Prostate gland (tissue), 2 donors: ENCODE measurements around the gene KXD1. TPM values are rescaled to one million over a fixed set of nuclear protein-coding genes. Genes with fewer than 3 reads are reported as not detected.

ENCODE experiments used
- DNase-seq: peaks from one replicate; pipeline ENCODE4 v3.0.0-alpha.2; 2019; ENCODE audit warnings: low spot score
- H3K27ac ChIP-seq, 2 donors: fragments of 200-600 bp; sonication (generic); 2 replicates each; pipeline ENCODE4 v1.5.1; 2017 to 2019
- H3K27me3 ChIP-seq: fragments of 200-600 bp; sonication (generic); replicated peaks from 2 replicates; pipeline ENCODE4 v1.5.1; 2019; ENCODE audit not compliant: insufficient read depth
- H3K36me3 ChIP-seq, 2 donors: fragments of 200-600 bp; sonication (generic); 1 replicate in 1 of 2; 2 replicates in 1 of 2; pipeline versions ENCODE4 v1.5.1 to v1.8.1; 2017 to 2019
- H3K4me1 ChIP-seq: fragments of 200-600 bp; sonication (generic); replicated peaks from 2 replicates; pipeline ENCODE4 v1.5.1; 2019
- H3K4me3 ChIP-seq, 2 donors: fragments of 200-600 bp; sonication (generic); 2 replicates each; pipeline ENCODE4 v1.5.1; 2017 to 2019
- H3K9me3 ChIP-seq: fragments of 200-600 bp; sonication (generic); 2 replicates; pipeline ENCODE4 v1.5.1; 2017
- CTCF ChIP-seq, 4 experiments: fragments of 200-600 bp in 2 of 4; fragments of 450-650 bp in 2 of 4; sonication (generic) in 2 of 4; IDR thresholded peaks; 1 replicate in 3 of 4; 2 replicates in 1 of 4; pipeline ENCODE4 v1.5.1; 2016 to 2019; ENCODE audit warnings: antibody characterized with exemption in 4 of 4, mild to moderate bottlenecking in 2 of 4, moderate library complexity in 2 of 4
- POLR2A ChIP-seq: fragments of 450-650 bp; IDR thresholded peaks from one replicate; pipeline ENCODE4 v1.6.1; 2016; ENCODE audit warnings: antibody characterized with exemption, mild to moderate bottlenecking
- POLR2AphosphoS5 ChIP-seq: sonication (generic); formaldehyde crosslinking; IDR thresholded peaks from one replicate; pipeline ENCODE4 v1.6.1; 2017; ENCODE audit warnings: antibody characterized with exemption
- WGBS: methylation state at CpG from one replicate; pipeline ENCODE4 v1.1.5; 2018; 5-methylcytosine and 5-hydroxymethylcytosine counted together
- intact Hi-C: fragments of 100-400 bp; cut with DNase I; formaldehyde crosslinking; loops from one replicate; pipeline ENCODE4 v1.14.2; 2022
- total RNA-seq, 2 donors: library from RNA; depleted of rRNA; stranded (reverse); fragments of >200 nt; gene quantifications; one replicate each; pipeline ENCODE4 v1.1.0, GENCODE V29; 2016

The KXD1 gene
- total RNA-seq, 2 donors from 2014 or later, result 115 to 130 TPM

GRCh38 chr19:18616023-18616422 lies 58.4 kb downstream of the KXD1 start:
- Histone ChIP-seq H3K4me3 (no peak overlapping the region), H3K9me3 (no peaks in the 10 kb centered on the region), H3K27me3 (peaks cover 19% of the 10 kb centered on the region), H3K36me3 (no peaks in the 10 kb centered on the region), H3K4me1 (peaks cover 8% of the 10 kb centered on the region), H3K27ac (no peak overlapping the region)
- no peak for DNase-seq
- intact Hi-C loops, result no loop called here
- no peak for TF ChIP-seq POLR2A
- TF ChIP-seq POLR2AphosphoS5, result no peak
- TF ChIP-seq CTCF (IDR thresholded peaks at IDR 0.05), result no peak
- 90% methylated on average over 3 of the region's 3 CpGs for WGBS

- Histone ChIP-seq H3K4me3 (no peak overlapping the region), H3K36me3 (no peaks in the 10 kb centered on the region), H3K27me3 (peaks cover 10% of the 10 kb centered on the region), H3K27ac (no peak overlapping the region), H3K4me1 (peaks cover 2% of the 10 kb centered on the region), H3K9me3 (no peaks in the 10 kb centered on the region)
- intact Hi-C loops, result no loop called here
- DNase-seq, result no peak
- no peak for TF ChIP-seq CTCF (IDR thresholded peaks at IDR 0.05)
- TF ChIP-seq POLR2AphosphoS5, result no peak
- no peak for TF ChIP-seq POLR2A
These were observed 59.9 kb downstream of the KXD1 start for GRCh38 chr19:18617562-18617961.

- intact Hi-C loops, result no loop called here
- WGBS, result 84% methylated on average over 9 of the region's 13 CpGs
- no peak overlapping the region for H3K27ac ChIP-seq
- no peak for DNase-seq
- H3K4me3 ChIP-seq, result no peak overlapping the region
- no peaks in the 10 kb centered on the region for H3K9me3 ChIP-seq
- TF ChIP-seq POLR2A (no peak), CTCF (IDR thresholded peaks at IDR 0.05) (no peak), POLR2AphosphoS5 (no peak)
- no peaks in the 10 kb centered on the region for H3K36me3 ChIP-seq
- H3K27me3 ChIP-seq, result peaks cover 4% of the 10 kb centered on the region
- no peaks in the 10 kb centered on the region for H3K4me1 ChIP-seq
These were observed 60.6 kb downstream of the KXD1 start for GRCh38 chr19:18618236-18618635.

Other genes with a start within 250 kb of the KXD1 start
- gene LSM4, start 234.8 kb upstream of the KXD1 start, total RNA-seq, result 100 to 1,000 TPM; 157 to 215 TPM
- gene PGPEP1, start 217.3 kb upstream of the KXD1 start, total RNA-seq, result 10 to 100 TPM; 18.0 to 37.3 TPM
- 100 to 1,000 TPM in 1 of 2 donors, 10 to 100 TPM in 1; 49.6 to 136 TPM for gene GDF15, start 171.7 kb upstream of the KXD1 start, total RNA-seq
- gene LRRC25, start 160.2 kb upstream of the KXD1 start, total RNA-seq, result 1 to 10 TPM; 1.6 to 5.5 TPM
- gene SSBP4, start 138.5 kb upstream of the KXD1 start, total RNA-seq, result 100 to 1,000 TPM in 1 of 2 donors, 10 to 100 TPM in 1; 71.5 to 120 TPM
- gene ISYNA1, start 119.7 kb upstream of the KXD1 start, total RNA-seq, result 100 to 1,000 TPM in 1 of 2 donors, 10 to 100 TPM in 1; 71.6 to 690 TPM
- 10 to 100 TPM; 10.7 to 44.4 TPM for gene ELL, start 35.8 kb upstream of the KXD1 start, total RNA-seq
- gene FKBP8, start 14.3 kb upstream of the KXD1 start, total RNA-seq, result 100 to 1,000 TPM; 326 to 536 TPM
- 100 to 1,000 TPM; 646 to 738 TPM for gene UBA52, start 14.0 kb downstream of the KXD1 start, total RNA-seq
- 100 to 1,000 TPM in 1 of 2 donors, 10 to 100 TPM in 1; 98.9 to 149 TPM for gene REX1BD, start 30.9 kb downstream of the KXD1 start, total RNA-seq
- gene CRLF1, start 48.9 kb downstream of the KXD1 start, total RNA-seq, result 10 to 100 TPM in 1 of 2 donors, 1 to 10 TPM in 1; 2.6 to 12.6 TPM
- 1 to 10 TPM in 1 of 2 donors, under 1 TPM in 1; 0.27 to 3.6 TPM for gene TMEM59L, start 55.0 kb downstream of the KXD1 start, total RNA-seq
- gene KLHL26, start 79.2 kb downstream of the KXD1 start, total RNA-seq, result 10 to 100 TPM in 1 of 2 donors, 1 to 10 TPM in 1; 9.1 to 18.4 TPM
- 10 to 100 TPM in 1 of 2 donors, 1 to 10 TPM in 1; 6.7 to 24.4 TPM for gene CRTC1, start 125.8 kb downstream of the KXD1 start, total RNA-seq
- 1 to 10 TPM in 1 of 2 donors, under 1 TPM in 1; 0.09 to 2.0 TPM for gene COMP, start 233.4 kb downstream of the KXD1 start, total RNA-seq